Measurements from ENCODE around the gene COX5B. TPM values are rescaled to one million over a fixed set of nuclear protein-coding genes. Genes with fewer than 3 reads are reported as not detected.
"Not testable (repeated sequence)": the region's sequence is repeated elsewhere in the genome, so short reads cannot be mapped to it uniquely, and the experiment has no call there.

Gene COX5B
- total RNA-seq, 2 donors from 2014 or later = 1,312 to 1,415 TPM

DNA sequence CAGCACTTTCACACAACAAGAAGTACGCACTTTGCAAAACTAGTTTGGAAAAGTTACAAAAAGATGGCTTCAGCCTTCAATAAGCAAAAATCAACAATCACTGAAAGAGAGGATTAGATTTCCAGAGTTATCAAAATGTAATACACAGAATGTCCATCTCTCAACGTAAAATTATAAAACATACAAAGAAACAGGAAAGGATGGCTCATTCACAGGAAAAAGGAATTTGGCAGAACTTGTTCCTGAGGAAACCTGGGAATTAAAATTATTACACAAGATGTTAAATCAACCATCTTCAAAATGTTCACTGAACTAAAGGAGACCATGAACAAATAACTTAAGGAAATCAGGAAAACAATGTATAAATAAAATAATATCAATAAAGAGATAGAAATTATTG is 31.6 kb downstream of the COX5B start:
- no peaks in the 10 kb centered on the region for H3K4me1 ChIP-seq
- H3K9me3 ChIP-seq = no peaks in the 10 kb centered on the region
- no peaks in the 10 kb centered on the region for H3K36me3 ChIP-seq
- TF ChIP-seq, protein P1, sequence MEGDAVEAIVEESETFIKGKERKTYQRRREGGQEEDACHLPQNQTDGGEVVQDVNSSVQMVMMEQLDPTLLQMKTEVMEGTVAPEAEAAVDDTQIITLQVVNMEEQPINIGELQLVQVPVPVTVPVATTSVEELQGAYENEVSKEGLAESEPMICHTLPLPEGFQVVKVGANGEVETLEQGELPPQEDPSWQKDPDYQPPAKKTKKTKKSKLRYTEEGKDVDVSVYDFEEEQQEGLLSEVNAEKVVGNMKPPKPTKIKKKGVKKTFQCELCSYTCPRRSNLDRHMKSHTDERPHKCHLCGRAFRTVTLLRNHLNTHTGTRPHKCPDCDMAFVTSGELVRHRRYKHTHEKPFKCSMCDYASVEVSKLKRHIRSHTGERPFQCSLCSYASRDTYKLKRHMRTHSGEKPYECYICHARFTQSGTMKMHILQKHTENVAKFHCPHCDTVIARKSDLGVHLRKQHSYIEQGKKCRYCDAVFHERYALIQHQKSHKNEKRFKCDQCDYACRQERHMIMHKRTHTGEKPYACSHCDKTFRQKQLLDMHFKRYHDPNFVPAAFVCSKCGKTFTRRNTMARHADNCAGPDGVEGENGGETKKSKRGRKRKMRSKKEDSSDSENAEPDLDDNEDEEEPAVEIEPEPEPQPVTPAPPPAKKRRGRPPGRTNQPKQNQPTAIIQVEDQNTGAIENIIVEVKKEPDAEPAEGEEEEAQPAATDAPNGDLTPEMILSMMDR (IDR thresholded peaks at IDR 0.05) = no peak
- H3K4me3 ChIP-seq = no peak overlapping the region
- DNase-seq (ENCODE audit: low spot score) = no peak
- H3K27ac ChIP-seq = no peak overlapping the region
- no peaks in the 10 kb centered on the region for H3K27me3 ChIP-seq

DNA sequence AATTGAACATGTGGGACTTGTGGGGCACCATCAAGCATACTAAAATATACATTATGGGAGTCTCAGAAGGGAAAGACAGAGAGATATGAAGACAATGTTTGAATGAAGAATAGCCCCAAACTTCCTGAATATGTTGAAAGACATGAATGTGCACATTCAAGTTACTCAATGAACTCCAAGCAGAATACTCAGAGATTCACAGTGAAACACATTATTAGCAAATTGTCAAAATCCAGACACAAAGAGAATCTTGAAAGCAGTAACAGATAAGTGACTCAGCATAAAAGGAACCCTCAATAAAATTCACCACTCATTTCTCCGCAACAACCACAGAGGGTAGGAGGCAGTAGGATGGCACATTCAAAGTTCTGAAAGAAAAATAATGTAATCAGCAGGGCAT is 32.4 kb downstream of the COX5B start:
- DNase-seq (ENCODE audit: low spot score) = no peak
- TF ChIP-seq, protein P1 (IDR thresholded peaks at IDR 0.05) = no peak
- Histone ChIP-seq H3K4me1 (no peaks in the 10 kb centered on the region), H3K4me3 (no peak overlapping the region), H3K9me3 (no peaks in the 10 kb centered on the region), H3K36me3 (no peaks in the 10 kb centered on the region), H3K27ac (no peak overlapping the region), H3K27me3 (no peaks in the 10 kb centered on the region)

DNA sequence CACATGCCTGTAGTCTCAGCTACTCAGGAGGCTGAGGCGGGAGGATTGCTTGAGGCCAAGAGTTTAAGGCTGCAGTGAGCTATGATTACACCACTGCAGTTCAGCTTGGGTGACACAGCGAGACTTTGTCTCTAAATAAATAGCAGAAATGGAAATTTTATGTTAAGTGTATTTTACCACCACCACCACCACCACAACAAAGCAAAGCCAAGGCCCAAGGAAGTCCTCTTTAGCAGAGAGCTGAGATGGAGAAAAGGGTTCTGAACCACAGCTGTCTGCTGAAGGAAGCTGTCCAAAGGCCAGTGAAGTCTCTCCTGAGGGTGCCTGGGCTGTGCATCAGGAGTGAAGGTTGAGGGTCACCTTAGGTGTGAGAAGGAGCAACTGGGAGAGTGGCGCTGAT is 41.4 kb downstream of the COX5B start:
- not testable (repeated sequence) for DNase-seq (ENCODE audit: low spot score); H3K36me3 ChIP-seq; H3K4me3 ChIP-seq; H3K27me3 ChIP-seq; H3K4me1 ChIP-seq; H3K27ac ChIP-seq; H3K9me3 ChIP-seq

DNA sequence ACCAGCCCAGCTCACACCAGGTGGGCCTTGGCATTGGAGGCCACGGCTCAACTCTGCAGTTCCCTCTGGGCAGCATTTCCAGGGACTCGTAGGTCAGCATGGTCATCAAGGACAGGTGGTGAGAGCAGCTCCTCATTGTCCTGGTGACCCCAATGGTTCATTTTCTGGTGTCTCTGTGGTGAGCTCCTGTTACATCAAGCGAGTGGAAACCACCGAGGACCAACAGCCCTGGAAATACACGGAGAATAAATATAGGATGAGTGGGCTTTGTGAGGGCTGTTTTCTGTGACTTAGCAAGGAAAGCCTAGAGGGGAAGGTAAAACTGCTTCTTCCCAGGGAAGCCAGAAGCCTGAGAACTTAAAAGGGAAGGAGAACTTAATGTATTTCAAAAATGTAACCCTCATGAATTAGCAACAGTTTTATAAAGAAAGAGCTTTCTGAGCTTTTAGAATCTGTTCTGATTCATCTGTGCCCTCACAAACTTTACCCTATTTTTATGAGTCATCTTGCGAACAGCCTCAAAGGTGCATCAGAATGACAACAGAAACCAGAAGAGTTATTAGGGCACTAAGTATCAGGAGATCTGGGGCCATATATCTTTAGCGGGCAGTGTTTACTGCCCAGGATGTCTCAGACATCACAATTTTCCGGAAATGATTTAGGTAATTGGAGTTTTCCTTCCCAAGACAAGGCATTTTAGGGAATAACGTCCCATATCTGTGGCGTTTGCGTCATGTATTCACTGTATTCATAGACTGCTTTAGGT is 42.4 kb downstream of the COX5B start:
- no peak for DNase-seq (ENCODE audit: low spot score)
- Histone ChIP-seq H3K36me3 (no peaks in the 10 kb centered on the region), H3K9me3 (no peaks in the 10 kb centered on the region), H3K4me1 (no peaks in the 10 kb centered on the region), H3K4me3 (no peak overlapping the region), H3K27me3 (no peaks in the 10 kb centered on the region), H3K27ac (no peak overlapping the region)
- TF ChIP-seq, protein P1 (IDR thresholded peaks at IDR 0.05) = no peak

DNA sequence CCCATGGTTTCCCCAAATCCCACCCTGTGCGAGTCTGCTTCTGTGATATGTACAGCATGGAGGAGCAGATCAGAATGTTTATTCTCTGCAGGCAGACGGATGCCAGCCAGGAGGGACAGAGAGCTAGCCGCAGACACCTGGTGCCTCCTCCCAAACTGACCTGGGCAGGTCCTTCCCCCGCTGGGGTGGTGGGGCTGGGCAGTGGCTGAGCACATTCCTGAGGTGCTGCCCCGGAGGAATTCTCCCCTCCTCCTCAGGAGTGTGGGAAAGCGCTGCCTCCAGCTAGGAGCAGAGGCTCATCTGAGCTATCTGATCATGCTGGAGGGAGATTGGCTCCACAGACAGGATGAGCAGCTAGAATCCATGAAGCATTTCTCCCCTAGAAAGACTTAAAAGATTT is 45.3 kb downstream of the COX5B start:
- no peak for DNase-seq (ENCODE audit: low spot score)
- no peak overlapping the region for H3K4me3 ChIP-seq

DNA sequence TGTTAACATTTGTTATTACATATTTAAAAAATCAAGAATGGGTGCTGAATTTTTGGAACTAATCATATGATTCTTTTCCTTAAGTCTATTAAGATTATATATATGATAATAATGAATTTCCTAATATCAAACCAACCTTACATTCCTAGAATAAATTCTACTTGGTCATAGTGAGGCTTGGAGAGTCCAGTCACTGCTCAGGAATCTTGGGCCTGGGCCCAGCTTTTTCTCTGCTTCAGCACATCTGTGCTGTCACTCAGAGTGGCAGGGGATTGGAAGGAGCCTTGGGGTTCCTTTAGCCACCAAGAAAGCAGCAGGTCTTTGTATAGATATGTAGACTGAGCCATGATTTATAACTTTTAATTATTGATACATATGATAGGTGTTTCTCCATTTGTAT is 47.6 kb downstream of the COX5B start:
- no peaks in the 10 kb centered on the region for H3K36me3 ChIP-seq
- DNase-seq (ENCODE audit: low spot score) = no peak
- no peak overlapping the region for H3K27ac ChIP-seq
- no peaks in the 10 kb centered on the region for H3K9me3 ChIP-seq
- H3K4me1 ChIP-seq = no peaks in the 10 kb centered on the region
- H3K4me3 ChIP-seq = no peak overlapping the region
- TF ChIP-seq, protein P1 (IDR thresholded peaks at IDR 0.05) = no peak
- H3K27me3 ChIP-seq = no peaks in the 10 kb centered on the region

More for the DNA sequence above, 45.3 kb downstream of the COX5B start:
- H3K9me3 ChIP-seq = no peaks in the 10 kb centered on the region
- no peaks in the 10 kb centered on the region for H3K4me1 ChIP-seq
- TF ChIP-seq, protein P1 (IDR thresholded peaks at IDR 0.05) = no peak
- no peaks in the 10 kb centered on the region for H3K27me3 ChIP-seq
- H3K27ac ChIP-seq = no peak overlapping the region
- no peaks in the 10 kb centered on the region for H3K36me3 ChIP-seq

Data from right atrium auricular region (tissue), 2 donors.